HUES6 (cell line): ENCODE data around the gene SOCS4.
"Not testable (repeated sequence)": the region's sequence is repeated elsewhere in the genome, so short reads cannot be mapped to it uniquely, and the experiment has no call there.

ENCODE experiments used
- H3K27ac ChIP-seq: 2 replicates; pipeline ENCODE4 v1.7.0; 2013; ENCODE audit warnings: low read depth, mild to moderate bottlenecking, low read length, inconsistent platforms
- H3K27me3 ChIP-seq: 2 replicates; pipeline ENCODE4 v1.6.1; 2013; ENCODE audit warnings: low read length; ENCODE audit not compliant: control insufficient read depth, insufficient read depth
- H3K36me3 ChIP-seq: 2 replicates; pipeline ENCODE4 v1.6.1; 2013; ENCODE audit warnings: low read length; ENCODE audit not compliant: control insufficient read depth, insufficient read depth
- H3K4me1 ChIP-seq: 2 replicates; pipeline ENCODE4 v1.6.1; 2013; ENCODE audit warnings: low read length; ENCODE audit not compliant: control insufficient read depth, insufficient read depth
- H3K4me3 ChIP-seq: 2 replicates; pipeline ENCODE4 v1.5.1; 2013; ENCODE audit warnings: low read depth, low read length
- H3K9ac ChIP-seq: one replicate; pipeline ENCODE4 v1.6.1; 2013; ENCODE audit warnings: mild to moderate bottlenecking, low read length
- H3K9me3 ChIP-seq: 2 replicates; pipeline ENCODE4 v1.6.1; 2013; ENCODE audit warnings: low read depth, low read length; ENCODE audit not compliant: control insufficient read depth, insufficient read depth

SOCS4 gene

GRCh38 chr14:55028066-55028465 lies 1.0 kb downstream of the SOCS4 start:
- peak overlapping the region; percentile 97 for H3K9ac ChIP-seq
- H3K9me3 ChIP-seq: no peaks in the 10 kb centered on the region
- H3K4me3 ChIP-seq: peak overlapping the region; percentile 96
- H3K27ac ChIP-seq: peak overlapping the region; percentile 94; the same call in 1 of the 2 replicates
- H3K4me1 ChIP-seq: peaks cover 33% of the 10 kb centered on the region
- H3K27me3 ChIP-seq: no peaks in the 10 kb centered on the region
- peaks cover 22% of the 10 kb centered on the region for H3K36me3 ChIP-seq

- H3K4me1 ChIP-seq: peaks cover 29% of the 10 kb centered on the region
Measured at GRCh38 chr14:55028476-55028875, 1.4 kb downstream of the SOCS4 start.

GRCh38 chr14:55031190-55031589 lies 4.2 kb downstream of the SOCS4 start:
- no peak overlapping the region for H3K4me3 ChIP-seq
- H3K27ac ChIP-seq: 0 out of 2 replicates have a peak overlapping the region, but pooled peaks have one; percentile 26
- peaks cover 19% of the 10 kb centered on the region for H3K4me1 ChIP-seq
- H3K27me3 ChIP-seq: no peaks in the 10 kb centered on the region
- peaks cover 33% of the 10 kb centered on the region for H3K36me3 ChIP-seq
- peak overlapping the region; percentile 28 for H3K9ac ChIP-seq
- no peaks in the 10 kb centered on the region for H3K9me3 ChIP-seq

More at GRCh38 chr14:55028476-55028875, 1.4 kb downstream of the SOCS4 start:
- peaks cover 23% of the 10 kb centered on the region for H3K36me3 ChIP-seq
- peak overlapping the region; percentile 96 for H3K4me3 ChIP-seq
- no peaks in the 10 kb centered on the region for H3K9me3 ChIP-seq
- no peak overlapping the region for H3K27ac ChIP-seq
- no peaks in the 10 kb centered on the region for H3K27me3 ChIP-seq
- peak overlapping the region; percentile 97 for H3K9ac ChIP-seq

- not testable (repeated sequence) for H3K4me3 ChIP-seq, H3K9ac ChIP-seq, H3K4me1 ChIP-seq, H3K27me3 ChIP-seq, H3K9me3 ChIP-seq, H3K27ac ChIP-seq
- peaks cover 45% of the 10 kb centered on the region for H3K36me3 ChIP-seq
Measured at GRCh38 chr14:55037995-55038394, 11.0 kb downstream of the SOCS4 start.

GRCh38 chr14:55038708-55039107 lies 11.7 kb downstream of the SOCS4 start:
- Histone ChIP-seq H3K9me3 (no peaks in the 10 kb centered on the region), H3K27ac (no peak overlapping the region), H3K27me3 (no peaks in the 10 kb centered on the region), H3K36me3 (peaks cover 47% of the 10 kb centered on the region), H3K4me1 (peaks cover 5% of the 10 kb centered on the region; the same call in 1 of the 2 replicates), H3K4me3 (no peak overlapping the region), H3K9ac (no peak overlapping the region)

GRCh38 chr14:55043528-55043927 lies 16.5 kb downstream of the SOCS4 start:
- H3K36me3 ChIP-seq: peaks cover 22% of the 10 kb centered on the region
- H3K27ac ChIP-seq: no peak overlapping the region
- H3K4me3 ChIP-seq: no peak overlapping the region
- no peak overlapping the region for H3K9ac ChIP-seq
- no peaks in the 10 kb centered on the region for H3K9me3 ChIP-seq
- H3K27me3 ChIP-seq: no peaks in the 10 kb centered on the region
- H3K4me1 ChIP-seq: peaks cover 5% of the 10 kb centered on the region; the same call in 1 of the 2 replicates

- Histone ChIP-seq H3K36me3 (peaks cover 14% of the 10 kb centered on the region), H3K27me3 (no peaks in the 10 kb centered on the region), H3K9me3 (no peaks in the 10 kb centered on the region), H3K4me1 (peaks cover 5% of the 10 kb centered on the region; the same call in 1 of the 2 replicates), H3K27ac (no peak overlapping the region), H3K4me3 (no peak overlapping the region), H3K9ac (no peak overlapping the region)
Measured at GRCh38 chr14:55045087-55045486, 18.1 kb downstream of the SOCS4 start.

- Histone ChIP-seq H3K4me3 (no peak overlapping the region), H3K4me1 (peaks cover 6% of the 10 kb centered on the region), H3K9ac (no peak overlapping the region), H3K36me3 (peaks cover 18% of the 10 kb centered on the region), H3K27ac (no peak overlapping the region), H3K9me3 (no peaks in the 10 kb centered on the region), H3K27me3 (no peaks in the 10 kb centered on the region)
Measured at GRCh38 chr14:55047301-55048053, 20.4 kb downstream of the SOCS4 start.

GRCh38 chr14:55048900-55049436 lies 21.9 kb downstream of the SOCS4 start:
- Histone ChIP-seq H3K27me3 (no peaks in the 10 kb centered on the region), H3K27ac (no peak overlapping the region), H3K4me1 (peaks cover 20% of the 10 kb centered on the region), H3K9ac (no peak overlapping the region), H3K9me3 (no peaks in the 10 kb centered on the region), H3K36me3 (peaks cover 17% of the 10 kb centered on the region), H3K4me3 (no peak overlapping the region)

GRCh38 chr14:55051165-55051422 lies 24.1 kb downstream of the SOCS4 start:
- Histone ChIP-seq H3K4me1 (peaks cover 20% of the 10 kb centered on the region), H3K9ac (peak overlapping the region; percentile 82), H3K27me3 (no peaks in the 10 kb centered on the region), H3K4me3 (peak overlapping the region; percentile 98), H3K9me3 (no peaks in the 10 kb centered on the region), H3K27ac (peak overlapping the region; percentile 83; the same call in 1 of the 2 replicates), H3K36me3 (peaks cover 28% of the 10 kb centered on the region)

- Histone ChIP-seq H3K9me3 (no peaks in the 10 kb centered on the region), H3K4me1 (peaks cover 20% of the 10 kb centered on the region), H3K9ac (peak within 1 kb of the TSS; percentile 100), H3K27ac (peak within 1 kb of the TSS; percentile 99), H3K27me3 (no peaks in the 10 kb centered on the region), H3K4me3 (peak within 1 kb of the TSS; percentile 98), H3K36me3 (peaks cover 31% of the 10 kb centered on the region)
Measured at GRCh38 chr14:55051423-55052268, 24.6 kb downstream of the SOCS4 start, which contains the start of gene MAPK1IP1L. MAPK1IP1L (plus strand) TSS chr14:55051647; CDS start chr14:55061684, 10,037 bp downstream.
